GM18951 (cell line): ENCODE measurements around the gene RPS17.

ENCODE experiments used
- POLR2A ChIP-seq: IDR thresholded peaks from 4 replicates; pipeline ENCODE4 v1.6.1; 2011; ENCODE audit warnings: mild to moderate bottlenecking; ENCODE audit not compliant: insufficient read length, insufficient read depth; ENCODE audit errors: extremely low read depth
- in situ Hi-C: fragments of 300-500 bp; cut with MboI; formaldehyde crosslinking; loops from one replicate; pipeline ENCODE4 v1.12.0; 2022; ENCODE audit warnings: low sequenced_read_pairs, mixed read lengths, inconsistent platforms; ENCODE audit not compliant: unreplicated experiment

RPS17 gene

DNA sequence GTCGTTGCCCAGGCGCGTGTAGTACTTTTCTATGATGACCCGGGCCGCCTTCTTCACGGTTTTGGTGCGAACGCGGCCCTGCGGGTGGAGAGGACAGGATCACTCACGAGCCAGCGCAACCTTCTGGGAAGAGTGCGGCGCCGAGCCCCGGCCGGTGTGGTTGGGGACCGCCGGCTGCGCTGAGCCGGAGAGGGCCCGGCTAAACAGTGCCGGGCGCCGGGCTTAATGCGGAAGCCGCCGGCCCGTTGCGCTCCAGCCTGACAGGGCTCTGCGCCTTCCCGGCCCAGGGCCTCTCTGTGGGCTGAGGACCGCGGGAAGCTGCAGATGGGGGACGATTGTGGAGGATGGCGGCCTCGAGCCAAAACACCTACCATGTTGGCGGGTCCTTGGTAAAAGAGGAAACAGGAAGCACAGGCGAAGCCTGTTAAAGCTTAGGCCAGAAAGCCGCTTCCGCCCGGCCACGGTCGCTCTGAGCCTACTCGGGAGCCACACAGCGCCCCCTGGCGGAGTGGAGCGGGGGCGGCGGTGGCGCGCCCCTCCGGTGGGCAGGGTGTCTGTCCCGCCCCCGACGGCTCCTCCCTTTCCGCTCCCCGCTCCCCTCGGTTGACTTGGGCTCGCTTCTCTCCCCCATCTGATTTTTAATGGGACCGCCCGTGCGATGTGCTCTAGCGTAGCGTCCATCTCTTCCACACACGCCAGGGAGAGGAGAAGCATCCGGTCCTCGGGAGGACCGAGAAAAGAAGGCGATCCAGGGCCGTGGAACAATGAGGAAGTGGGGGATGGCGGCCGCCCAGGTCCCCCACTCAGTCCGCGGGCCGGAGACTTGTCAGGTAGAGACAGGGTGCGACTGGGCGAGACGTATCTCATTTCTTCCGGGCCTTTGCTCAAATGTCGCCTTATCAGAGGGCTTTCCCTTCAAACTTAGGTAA is at the start of gene RPS17:
RPS17 (minus strand) TSS at position 403 of the 929 bp plus-strand sequence; CDS start at position 374, 29 bp downstream.
- in situ Hi-C loops = no loop called here

DNA sequence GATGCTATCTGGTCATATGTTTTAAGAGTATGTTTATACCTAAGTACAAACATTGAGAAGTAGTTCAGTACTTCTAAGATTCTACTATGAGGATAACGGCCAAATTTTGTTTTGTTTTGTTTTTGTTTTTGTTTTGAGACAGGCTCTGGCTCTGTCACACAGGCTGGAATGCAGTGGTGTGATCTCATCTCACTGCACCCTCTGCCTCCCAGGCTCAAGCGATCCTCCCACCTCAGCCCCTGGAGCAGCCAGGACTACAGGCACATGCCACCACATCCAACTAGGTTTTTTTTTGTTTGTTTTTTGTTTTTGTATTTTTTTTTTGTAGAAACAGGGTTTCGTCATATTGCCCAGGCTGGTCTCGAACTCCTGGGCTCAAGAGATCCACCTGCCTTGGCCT is 47.5 kb upstream of the RPS17 start:
- TF ChIP-seq POLR2A = no peak
- in situ Hi-C loops = no loop called here

More for the DNA sequence above, at the start of gene RPS17:
- peak; percentile 98 for TF ChIP-seq POLR2A

DNA sequence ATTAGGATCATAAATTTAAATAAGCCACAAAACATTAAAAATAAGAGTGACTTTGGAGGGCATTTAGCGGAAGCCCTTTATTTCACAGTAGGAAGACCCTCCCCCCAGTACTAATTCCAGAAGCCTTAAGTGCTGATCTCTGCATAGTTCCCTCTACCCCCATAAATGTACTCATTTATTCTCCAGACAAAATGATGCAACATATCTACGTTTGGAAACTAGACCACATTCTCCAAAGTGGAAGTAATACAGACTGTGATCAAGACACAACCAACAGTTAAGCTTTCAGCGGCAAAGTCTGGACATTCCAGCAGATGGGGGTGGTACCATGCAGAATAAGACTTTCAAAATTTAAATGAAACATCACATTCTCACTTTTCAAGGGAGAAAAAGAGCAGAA is 44.8 kb upstream of the RPS17 start:
- in situ Hi-C loops = no loop called here
- no peak for TF ChIP-seq POLR2A

DNA sequence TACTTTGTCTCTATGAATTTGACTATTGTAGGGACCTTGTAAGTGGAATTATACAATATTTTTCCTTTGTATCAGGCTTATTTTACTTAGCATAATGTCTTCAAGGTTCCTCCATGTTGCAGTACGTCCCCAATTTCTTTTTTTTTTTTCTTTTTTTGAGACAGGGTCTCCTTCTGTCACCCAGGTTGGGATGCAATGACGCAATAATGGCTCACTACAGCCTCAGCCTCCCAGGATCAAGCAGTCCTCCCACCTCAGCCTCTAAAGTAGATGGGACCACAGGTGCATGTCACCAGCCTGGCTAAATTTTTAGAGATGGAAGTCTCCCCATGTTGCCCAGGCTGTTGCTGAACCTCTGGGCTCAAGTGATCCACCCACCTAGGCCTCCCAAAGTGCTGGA is 40.5 kb upstream of the RPS17 start:
- no peak for TF ChIP-seq POLR2A
- in situ Hi-C loops = no loop called here

DNA sequence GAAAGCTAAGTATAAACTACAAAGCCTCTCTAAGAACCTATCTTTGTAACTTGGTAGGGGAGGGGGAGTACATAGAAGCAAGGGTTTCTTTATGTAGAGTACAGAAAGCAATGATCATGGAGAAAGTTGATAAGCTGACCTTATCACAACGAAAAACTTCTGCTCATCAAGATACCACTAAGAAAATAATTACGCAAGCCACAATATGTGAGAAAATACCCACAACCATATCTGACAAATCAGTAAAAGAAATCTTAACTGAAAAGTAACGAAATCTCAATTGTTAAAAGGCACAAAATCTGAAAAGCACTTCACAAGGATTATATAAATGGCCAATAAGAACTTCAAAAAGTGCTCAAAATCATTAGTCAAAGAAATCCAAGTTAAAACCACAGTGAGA is 35.1 kb upstream of the RPS17 start:
- TF ChIP-seq POLR2A = no peak
- in situ Hi-C loops = no loop called here

DNA sequence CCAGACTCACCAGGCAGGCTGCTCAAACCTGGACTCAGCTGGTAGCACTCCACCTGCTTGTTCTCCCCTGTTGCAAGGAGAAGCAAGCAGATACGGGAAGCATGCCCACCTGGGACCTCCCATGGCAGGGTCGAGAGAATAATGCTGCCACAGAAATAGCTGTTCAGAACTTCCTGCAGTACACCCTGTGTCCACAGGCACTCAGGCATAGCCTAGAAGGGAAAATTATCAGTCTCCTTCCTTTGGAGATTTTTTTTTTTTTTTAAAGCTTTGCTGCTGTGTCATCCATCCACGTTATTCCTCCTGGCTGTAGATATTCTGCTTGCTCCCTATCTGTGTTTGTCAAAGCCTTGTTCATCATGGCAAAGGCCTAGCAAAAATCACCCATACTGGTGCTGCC is 32.7 kb upstream of the RPS17 start:
- TF ChIP-seq POLR2A = no peak
- in situ Hi-C loops = no loop called here

DNA sequence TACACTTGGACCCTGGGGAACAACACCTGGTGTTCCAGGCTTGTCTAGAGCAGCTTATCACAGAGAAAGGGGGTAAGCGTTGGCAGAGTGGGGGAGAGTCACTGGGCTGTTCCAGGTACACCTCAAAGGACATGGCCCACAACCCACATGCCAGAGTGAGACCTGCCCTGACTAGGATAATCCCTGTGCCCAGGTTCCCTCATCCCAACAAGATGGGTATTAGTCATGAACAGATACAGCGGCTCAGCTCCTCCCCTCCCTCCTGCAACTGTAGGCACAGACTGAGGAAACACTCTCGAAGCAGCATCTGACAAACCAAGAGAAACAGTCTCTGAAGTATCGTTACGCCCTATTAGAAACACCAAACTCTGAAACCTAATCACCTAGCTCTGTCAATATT is 32.1 kb upstream of the RPS17 start:
- TF ChIP-seq POLR2A = no peak
- in situ Hi-C loops = no loop called here

DNA sequence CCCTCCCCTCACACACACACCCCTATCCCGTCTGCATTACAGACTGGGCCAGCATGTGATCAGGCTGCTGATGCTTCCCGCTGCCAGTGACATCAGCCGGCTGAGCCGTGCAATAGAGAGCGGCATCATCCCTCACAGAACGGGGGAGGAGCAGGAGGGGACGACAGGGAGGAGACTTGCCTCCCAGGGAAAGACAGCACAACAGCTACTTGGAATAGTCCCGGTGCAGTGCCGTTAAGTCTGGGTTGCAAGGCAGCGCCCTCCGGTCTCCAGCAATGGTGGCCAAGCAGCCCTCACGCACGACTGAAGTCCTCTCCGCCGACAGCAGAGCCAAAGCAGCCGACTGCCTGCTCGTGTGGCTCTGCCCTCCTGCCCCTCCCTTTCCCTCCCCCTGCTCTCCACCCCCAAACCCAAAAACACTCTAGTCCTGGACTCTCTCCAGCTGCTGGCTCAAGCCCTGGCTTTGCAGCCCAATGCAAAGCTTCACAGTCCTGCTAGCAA is 31.5 kb upstream of the RPS17 start:
- TF ChIP-seq POLR2A = no peak
- in situ Hi-C loops = no loop called here

DNA sequence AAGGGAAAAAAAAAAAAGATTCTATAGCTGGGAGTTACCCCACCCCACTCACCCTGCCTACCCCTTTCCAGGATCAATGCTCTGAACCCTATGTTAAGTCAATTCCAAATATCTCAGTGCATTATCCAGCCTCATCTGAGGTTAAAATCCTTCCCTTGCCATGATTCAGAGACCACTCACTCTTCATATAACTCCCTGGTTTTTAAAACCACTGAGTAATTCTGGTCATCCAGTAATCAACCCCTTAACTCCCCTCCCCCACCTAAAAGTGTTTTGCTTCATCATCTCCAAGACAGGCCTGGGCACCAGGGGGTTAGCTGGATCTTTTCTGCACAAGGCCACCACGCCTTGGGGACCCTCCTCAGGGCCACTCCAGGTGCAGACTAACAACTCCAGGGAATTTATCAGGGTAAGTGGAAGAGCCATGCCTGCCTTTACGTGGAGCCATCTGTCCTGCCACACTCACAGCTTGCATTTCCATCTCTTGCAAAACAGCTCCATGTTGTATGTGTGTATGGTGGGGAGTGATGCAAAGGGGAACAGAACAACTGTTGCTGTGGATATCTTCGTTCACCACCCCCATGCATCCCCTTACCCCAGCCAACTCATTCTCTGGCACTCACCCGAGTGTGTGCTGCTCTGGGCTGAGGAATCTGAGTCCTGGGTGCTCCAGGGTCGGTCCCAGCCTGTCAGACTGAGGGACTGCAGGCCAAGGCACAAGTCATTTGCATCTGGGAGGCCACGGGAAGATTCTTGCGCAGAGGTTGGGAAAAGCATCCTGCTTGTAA is 30.7 kb upstream of the RPS17 start:
- TF ChIP-seq POLR2A = no peak

DNA sequence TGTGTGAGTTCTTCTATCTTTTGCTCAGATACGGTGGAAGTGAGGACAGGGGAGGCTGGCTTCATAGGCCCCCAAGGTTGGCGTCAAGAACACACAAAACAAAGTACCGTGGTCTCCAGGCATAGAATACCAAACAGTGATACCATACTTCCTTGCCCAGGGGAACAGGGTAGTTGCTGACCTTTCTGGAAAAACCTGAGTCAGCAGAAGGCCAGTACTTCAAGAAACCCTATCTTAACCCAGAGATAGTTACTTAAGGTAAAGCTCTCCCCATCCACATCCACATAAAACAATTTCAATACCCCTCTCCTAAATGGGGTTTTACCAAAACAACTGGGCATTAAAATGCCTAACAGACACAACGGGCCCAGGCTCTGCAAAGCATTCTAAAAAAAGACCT is 29.6 kb upstream of the RPS17 start:
- TF ChIP-seq POLR2A = no peak
- in situ Hi-C loops = no loop called here

More for the DNA sequence above, 30.7 kb upstream of the RPS17 start:
- in situ Hi-C loops = no loop called here

DNA sequence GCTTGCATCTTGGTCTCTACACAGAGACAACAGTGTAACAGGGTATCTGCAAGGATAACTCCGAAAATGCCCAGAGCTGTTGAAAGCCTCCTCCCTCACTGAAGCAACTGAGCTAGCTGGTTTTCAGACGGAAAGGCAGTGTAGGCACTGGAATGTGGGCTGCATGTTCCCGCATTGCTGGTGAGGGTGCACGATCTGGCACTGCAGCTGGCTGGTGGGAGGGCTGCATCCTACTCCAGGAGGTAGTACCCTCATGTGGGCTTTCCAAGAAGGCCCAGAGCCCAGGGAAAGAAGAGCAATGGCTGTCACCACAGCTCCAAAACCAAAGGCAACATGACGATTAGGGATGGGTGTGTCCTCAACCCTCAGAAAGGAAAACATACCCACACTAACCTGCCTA is 28.7 kb upstream of the RPS17 start:
- no peak for TF ChIP-seq POLR2A
- in situ Hi-C loops = no loop called here

DNA sequence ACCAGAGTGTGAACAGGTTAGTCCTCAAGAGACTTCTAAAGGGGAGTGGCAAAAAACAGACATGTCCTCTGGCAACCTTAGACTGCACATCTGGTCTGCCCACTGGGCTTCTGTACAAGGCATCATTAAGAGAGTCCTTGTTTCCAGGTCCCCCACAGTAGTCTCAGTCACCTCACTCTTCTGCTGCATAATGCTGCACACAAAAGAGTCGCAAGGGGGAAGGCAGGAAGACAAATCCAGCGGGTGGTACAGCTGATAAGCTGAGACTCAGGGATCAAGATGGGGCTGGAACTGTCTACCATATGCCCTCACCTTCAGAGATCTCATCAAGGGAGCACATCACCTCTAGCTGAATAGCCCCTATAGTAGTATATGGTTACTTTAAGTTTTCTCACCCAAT is 27.4 kb upstream of the RPS17 start:
- TF ChIP-seq POLR2A = no peak

DNA sequence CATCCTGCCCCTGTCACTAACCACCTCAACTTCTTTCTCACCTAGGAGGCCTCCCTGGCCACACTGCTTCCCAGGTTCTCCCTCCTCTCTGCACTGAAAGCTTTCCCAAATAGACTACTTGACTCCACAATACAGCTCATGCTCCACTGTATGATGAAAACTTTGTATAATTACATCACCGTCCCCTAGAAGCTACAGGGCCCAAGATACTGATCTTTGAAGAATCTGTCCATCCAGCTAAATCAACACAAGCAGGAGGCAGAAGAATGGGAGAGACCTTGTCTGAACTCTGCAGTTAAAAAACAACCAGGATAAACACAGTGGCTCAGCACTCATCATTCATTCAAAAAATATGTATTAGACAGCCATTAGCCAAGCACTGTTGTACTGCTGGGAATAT is 26.4 kb upstream of the RPS17 start:
- in situ Hi-C loops = no loop called here
- no peak for TF ChIP-seq POLR2A

More for the DNA sequence above, 27.4 kb upstream of the RPS17 start:
- in situ Hi-C loops = no loop called here
